GM10266 (cell line): ENCODE data around the gene NKAIN1.

Source experiments
- DNase-seq: peaks from one replicate; pipeline ENCODE4 v3.0.0; 2012; ENCODE audit errors: extremely low spot score
- TF ChIP-seq, protein P1 (sequence below): IDR thresholded peaks from 2 replicates; pipeline ENCODE4 v1.5.1; 2012; ENCODE audit warnings: mild to moderate bottlenecking, low read depth; ENCODE audit not compliant: control insufficient read depth, insufficient read depth; ENCODE audit errors: missing control alignments

Gene NKAIN1

DNA sequence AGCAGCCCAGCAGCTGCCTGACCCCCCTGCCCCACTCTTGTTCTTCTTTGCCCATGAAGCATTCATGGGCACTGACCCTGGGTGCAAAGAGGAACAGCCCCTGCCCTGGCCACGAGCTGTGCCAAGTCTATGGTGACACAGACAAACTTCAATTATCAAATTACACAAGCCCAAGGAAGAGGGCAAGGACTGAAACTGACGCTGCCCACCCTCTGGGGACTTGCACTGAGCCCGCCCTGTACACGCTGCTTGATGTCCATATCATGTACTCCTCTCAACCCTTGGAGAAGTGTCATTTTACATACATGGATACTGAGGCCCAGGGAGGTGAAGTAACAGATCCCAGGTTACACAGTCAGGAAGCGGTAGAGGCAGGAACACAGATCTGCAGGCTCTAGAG is 32.1 kb downstream of the NKAIN1 start:
- TF ChIP-seq, protein P1, sequence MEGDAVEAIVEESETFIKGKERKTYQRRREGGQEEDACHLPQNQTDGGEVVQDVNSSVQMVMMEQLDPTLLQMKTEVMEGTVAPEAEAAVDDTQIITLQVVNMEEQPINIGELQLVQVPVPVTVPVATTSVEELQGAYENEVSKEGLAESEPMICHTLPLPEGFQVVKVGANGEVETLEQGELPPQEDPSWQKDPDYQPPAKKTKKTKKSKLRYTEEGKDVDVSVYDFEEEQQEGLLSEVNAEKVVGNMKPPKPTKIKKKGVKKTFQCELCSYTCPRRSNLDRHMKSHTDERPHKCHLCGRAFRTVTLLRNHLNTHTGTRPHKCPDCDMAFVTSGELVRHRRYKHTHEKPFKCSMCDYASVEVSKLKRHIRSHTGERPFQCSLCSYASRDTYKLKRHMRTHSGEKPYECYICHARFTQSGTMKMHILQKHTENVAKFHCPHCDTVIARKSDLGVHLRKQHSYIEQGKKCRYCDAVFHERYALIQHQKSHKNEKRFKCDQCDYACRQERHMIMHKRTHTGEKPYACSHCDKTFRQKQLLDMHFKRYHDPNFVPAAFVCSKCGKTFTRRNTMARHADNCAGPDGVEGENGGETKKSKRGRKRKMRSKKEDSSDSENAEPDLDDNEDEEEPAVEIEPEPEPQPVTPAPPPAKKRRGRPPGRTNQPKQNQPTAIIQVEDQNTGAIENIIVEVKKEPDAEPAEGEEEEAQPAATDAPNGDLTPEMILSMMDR, result no peak
- DNase-seq, result no peak

DNA sequence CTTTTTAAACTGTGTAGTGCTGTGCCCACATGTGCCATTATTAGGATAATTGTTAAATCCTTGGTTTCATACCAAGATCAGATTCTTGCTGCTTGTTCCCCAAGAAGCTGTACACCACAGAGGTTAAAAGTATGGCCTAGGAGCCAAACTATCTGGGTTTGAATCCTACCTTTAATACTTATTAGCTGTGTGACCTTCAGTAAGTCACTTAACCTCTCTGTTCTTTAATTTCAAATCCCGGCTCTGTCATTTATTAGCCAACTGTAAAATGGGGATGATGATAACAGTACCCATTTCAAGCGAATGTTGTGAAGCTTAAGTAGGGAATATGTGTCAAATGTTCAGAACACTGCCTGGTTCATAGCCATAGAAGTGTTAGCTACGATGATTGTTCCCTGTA is 32.6 kb downstream of the NKAIN1 start:
- no peak for DNase-seq
- TF ChIP-seq, protein P1, result no peak

DNA sequence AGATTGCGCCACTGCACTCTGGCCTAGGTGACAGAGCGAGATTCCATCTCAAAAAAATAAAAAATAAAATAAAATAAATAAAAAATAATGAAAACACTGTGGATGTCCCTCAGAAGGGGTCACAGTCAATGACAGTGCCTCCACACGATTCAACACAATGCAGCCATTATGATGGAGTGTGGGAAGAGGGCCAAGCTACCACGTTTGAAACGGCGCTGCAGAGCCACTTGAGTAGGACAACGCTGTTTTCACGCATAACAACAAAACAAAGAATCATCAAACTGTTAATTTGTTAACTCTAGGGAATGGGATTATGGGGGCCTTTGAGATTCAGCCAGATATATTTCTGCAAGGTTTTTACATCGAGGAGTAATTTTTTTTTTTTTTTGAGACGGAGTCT is 36.5 kb downstream of the NKAIN1 start:
- TF ChIP-seq, protein P1, result no peak
- no peak for DNase-seq

DNA sequence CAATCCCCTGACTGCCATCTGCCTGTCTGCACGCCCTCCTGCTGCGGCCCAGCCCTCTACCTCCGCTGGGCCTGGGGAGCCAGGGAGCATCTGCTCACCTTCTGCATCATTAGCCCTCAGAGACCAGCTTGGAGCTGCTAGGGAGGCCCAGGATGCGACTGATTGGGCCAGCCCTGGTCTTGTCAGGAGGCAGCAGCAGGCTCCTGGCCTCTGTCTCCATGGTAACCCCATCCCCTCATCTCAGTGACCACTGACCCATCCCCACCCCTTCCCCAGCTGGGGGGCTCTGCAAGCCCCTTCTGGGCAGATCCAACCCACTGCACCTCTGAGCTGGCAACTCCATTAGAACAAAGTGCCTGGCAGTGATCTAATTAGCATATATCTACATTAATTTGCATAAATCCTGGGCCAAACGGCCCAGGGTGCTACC is 37.7 kb downstream of the NKAIN1 start:
- DNase-seq, result no peak
- TF ChIP-seq, protein P1, result no peak

DNA sequence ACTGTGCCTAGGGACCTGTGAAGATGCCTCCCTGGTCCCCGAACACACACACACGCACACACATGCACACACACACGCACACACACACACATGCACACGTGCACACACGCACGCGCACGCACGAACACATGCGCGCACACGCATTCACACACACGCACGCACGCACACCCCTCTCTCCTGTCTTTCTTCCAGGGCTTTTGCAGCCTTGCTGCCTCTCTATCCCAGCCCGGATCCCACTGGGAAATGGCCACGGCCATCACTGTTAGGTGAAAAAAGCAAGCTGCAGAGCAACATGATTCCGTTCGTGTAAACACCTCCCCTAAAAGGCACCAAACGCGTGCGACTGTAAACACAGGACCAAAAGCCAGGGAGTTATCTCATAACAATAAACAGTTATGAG is 39.7 kb downstream of the NKAIN1 start:
- TF ChIP-seq, protein P1, result no peak
- DNase-seq, result no peak

DNA sequence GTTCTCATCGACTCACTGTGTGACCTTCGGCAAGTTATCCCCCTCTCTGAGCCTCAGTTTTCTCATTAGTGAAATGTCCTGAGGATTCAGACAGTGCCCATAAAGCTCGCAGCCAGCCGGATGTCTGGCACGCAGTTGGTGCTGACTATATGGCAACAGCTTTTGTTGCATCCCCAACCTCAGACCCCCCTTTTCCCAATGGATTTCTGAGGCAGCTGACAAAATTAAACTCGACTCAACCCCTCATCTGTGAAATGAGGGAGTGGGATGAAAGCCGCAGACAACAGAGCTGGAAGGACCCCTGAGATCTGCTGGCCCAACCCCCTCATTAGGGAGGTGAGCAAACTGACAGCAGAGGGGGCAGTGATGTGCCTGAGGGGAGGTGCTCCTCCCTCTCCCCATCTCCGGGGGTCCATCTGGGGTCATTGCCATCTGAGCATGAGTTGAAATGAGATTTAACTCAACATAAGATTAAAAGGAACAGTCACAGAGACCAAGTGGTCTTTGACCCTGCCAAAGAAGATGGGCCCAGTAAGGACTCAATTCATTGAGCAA is 40.4 kb downstream of the NKAIN1 start:
- DNase-seq, result no peak
- TF ChIP-seq, protein P1, result no peak

DNA sequence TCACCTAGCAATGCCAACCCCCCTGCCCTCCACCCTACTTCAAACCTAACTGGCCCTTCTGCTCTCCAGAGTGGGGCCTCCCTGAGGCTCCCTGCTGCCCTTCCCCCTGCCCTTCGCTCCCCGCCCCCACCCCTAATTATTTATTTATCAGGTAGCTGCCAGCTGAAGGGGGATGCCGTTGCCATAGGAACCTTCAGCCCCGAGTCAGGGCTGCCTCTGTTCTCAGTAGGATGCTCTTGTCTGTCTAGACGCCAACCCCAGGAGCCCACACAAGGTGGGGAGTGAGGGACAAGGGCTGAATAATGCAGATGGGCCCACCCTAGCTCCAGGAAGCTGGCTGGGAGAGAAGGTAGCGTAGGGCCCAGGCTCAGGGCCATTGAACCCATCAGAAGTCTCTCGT is 41.1 kb downstream of the NKAIN1 start:
- DNase-seq, result no peak
- TF ChIP-seq, protein P1, result no peak
